H1 (cell line): ENCODE data around the gene ALK. TPM values are rescaled to one million over a fixed set of nuclear protein-coding genes. Genes with fewer than 3 reads are reported as not detected.

ENCODE experiments used
- BCL11A ChIP-seq, 2 experiments: IDR thresholded peaks; one replicate each; pipeline ENCODE4 v1.6.1; 2011; ENCODE audit warnings: low read depth in 2 of 2, low read length in 2 of 2, mild to moderate bottlenecking in 2 of 2
- KDM1A ChIP-seq: fragments of 200-600, 300-600 bp; sonication (generic); IDR thresholded peaks from 2 replicates; pipeline ENCODE4 v1.7.1; 2016; ENCODE audit warnings: mild to moderate bottlenecking, low read length, borderline replicate concordance
- TEAD4 ChIP-seq: IDR thresholded peaks from 2 replicates; pipeline ENCODE4 v1.6.1; 2012; ENCODE audit warnings: low read depth, low read length, inconsistent platforms, mixed read lengths
- polyA plus RNA-seq, 7 experiments: library from polyadenylated mRNA; depleted of rRNA in 3 of 7; stranded (reverse) in 5 of 7; unstranded in 2 of 7; fragments of >200 nt in 5 of 7; fragments of 200-250 nt in 2 of 7; gene quantifications; 1 replicate in 5 of 7; 2 replicates in 1 of 7; 4 replicates in 1 of 7; pipeline versions ENCODE4 v1.2.1 to v1.2.3, GENCODE V29; 2011 to 2013; ENCODE audit warnings: missing spikeins in 2 of 7, mixed read lengths in 2 of 7
- total RNA-seq: library from RNA; stranded (reverse); fragmentation: NEBNext Ultra II Directional; extraction: Animal tissue kit (Norgen Biotek cat#: 25700); gene quantifications from 2 replicates; pipeline ENCODE4 v1.2.1, GENCODE V29; 2021
- TF ChIP-seq, protein P1 (sequence below): fragments of 300-600 bp; sonication (generic); IDR thresholded peaks from 2 replicates; pipeline ENCODE4 v1.7.1; 2012; ENCODE audit warnings: low read length, moderate library complexity, mild to moderate bottlenecking, inconsistent platforms; ENCODE audit not compliant: insufficient replicate concordance

ALK gene
- total and polyA plus RNA-seq, 2 of the 8 experiments (the other 6 are each of a cell fraction or from before 2014, with no cell fraction given): 0.02 to 0.09 TPM

DNA sequence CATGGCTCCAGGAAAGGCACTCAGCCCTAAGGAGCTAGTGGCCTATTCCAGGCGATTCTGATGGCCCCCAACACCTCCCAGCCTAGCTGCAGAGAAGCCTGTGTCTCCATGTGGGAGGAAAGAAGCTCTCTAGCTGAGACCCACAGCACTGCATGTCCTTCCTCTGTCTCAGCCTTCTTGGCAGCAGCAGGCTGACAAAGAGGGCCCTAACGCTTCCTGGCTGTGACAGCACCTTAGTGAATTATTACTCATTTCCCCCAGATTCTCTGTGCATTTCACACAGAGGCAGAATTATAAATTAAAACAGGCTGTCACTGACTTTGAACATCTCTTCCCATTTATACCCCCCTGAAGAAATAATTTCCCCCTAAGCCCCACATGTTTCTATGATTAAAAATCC lies 599.4 kb downstream of the ALK start (continued):
- TF ChIP-seq, protein P1, sequence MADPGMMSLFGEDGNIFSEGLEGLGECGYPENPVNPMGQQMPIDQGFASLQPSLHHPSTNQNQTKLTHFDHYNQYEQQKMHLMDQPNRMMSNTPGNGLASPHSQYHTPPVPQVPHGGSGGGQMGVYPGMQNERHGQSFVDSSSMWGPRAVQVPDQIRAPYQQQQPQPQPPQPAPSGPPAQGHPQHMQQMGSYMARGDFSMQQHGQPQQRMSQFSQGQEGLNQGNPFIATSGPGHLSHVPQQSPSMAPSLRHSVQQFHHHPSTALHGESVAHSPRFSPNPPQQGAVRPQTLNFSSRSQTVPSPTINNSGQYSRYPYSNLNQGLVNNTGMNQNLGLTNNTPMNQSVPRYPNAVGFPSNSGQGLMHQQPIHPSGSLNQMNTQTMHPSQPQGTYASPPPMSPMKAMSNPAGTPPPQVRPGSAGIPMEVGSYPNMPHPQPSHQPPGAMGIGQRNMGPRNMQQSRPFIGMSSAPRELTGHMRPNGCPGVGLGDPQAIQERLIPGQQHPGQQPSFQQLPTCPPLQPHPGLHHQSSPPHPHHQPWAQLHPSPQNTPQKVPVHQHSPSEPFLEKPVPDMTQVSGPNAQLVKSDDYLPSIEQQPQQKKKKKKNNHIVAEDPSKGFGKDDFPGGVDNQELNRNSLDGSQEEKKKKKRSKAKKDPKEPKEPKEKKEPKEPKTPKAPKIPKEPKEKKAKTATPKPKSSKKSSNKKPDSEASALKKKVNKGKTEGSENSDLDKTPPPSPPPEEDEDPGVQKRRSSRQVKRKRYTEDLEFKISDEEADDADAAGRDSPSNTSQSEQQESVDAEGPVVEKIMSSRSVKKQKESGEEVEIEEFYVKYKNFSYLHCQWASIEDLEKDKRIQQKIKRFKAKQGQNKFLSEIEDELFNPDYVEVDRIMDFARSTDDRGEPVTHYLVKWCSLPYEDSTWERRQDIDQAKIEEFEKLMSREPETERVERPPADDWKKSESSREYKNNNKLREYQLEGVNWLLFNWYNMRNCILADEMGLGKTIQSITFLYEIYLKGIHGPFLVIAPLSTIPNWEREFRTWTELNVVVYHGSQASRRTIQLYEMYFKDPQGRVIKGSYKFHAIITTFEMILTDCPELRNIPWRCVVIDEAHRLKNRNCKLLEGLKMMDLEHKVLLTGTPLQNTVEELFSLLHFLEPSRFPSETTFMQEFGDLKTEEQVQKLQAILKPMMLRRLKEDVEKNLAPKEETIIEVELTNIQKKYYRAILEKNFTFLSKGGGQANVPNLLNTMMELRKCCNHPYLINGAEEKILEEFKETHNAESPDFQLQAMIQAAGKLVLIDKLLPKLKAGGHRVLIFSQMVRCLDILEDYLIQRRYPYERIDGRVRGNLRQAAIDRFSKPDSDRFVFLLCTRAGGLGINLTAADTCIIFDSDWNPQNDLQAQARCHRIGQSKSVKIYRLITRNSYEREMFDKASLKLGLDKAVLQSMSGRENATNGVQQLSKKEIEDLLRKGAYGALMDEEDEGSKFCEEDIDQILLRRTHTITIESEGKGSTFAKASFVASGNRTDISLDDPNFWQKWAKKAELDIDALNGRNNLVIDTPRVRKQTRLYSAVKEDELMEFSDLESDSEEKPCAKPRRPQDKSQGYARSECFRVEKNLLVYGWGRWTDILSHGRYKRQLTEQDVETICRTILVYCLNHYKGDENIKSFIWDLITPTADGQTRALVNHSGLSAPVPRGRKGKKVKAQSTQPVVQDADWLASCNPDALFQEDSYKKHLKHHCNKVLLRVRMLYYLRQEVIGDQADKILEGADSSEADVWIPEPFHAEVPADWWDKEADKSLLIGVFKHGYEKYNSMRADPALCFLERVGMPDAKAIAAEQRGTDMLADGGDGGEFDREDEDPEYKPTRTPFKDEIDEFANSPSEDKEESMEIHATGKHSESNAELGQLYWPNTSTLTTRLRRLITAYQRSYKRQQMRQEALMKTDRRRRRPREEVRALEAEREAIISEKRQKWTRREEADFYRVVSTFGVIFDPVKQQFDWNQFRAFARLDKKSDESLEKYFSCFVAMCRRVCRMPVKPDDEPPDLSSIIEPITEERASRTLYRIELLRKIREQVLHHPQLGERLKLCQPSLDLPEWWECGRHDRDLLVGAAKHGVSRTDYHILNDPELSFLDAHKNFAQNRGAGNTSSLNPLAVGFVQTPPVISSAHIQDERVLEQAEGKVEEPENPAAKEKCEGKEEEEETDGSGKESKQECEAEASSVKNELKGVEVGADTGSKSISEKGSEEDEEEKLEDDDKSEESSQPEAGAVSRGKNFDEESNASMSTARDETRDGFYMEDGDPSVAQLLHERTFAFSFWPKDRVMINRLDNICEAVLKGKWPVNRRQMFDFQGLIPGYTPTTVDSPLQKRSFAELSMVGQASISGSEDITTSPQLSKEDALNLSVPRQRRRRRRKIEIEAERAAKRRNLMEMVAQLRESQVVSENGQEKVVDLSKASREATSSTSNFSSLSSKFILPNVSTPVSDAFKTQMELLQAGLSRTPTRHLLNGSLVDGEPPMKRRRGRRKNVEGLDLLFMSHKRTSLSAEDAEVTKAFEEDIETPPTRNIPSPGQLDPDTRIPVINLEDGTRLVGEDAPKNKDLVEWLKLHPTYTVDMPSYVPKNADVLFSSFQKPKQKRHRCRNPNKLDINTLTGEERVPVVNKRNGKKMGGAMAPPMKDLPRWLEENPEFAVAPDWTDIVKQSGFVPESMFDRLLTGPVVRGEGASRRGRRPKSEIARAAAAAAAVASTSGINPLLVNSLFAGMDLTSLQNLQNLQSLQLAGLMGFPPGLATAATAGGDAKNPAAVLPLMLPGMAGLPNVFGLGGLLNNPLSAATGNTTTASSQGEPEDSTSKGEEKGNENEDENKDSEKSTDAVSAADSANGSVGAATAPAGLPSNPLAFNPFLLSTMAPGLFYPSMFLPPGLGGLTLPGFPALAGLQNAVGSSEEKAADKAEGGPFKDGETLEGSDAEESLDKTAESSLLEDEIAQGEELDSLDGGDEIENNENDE: no peak
- TF ChIP-seq KDM1A (no peak), BCL11A (IDR thresholded peaks at IDR 0.05; ENCODE audit: low read depth in 2 of 2, low read length in 2 of 2) (no peak), TEAD4 (no peak)
- TF ChIP-seq, all 59 proteins: peak for 0
